ENCODE results near the gene CDH1. TPM values are rescaled to one million over a fixed set of nuclear protein-coding genes. Genes with fewer than 3 reads are reported as not detected.

CDH1 gene
- total RNA-seq, result 15.0 TPM

GRCh38 chr16:68737046-68737729, at the start of gene CDH1:
TSS of gene CDH1 (plus strand) at chr16:68737292. CDS start at chr16:68737416, 124 bp downstream.

DNA sequence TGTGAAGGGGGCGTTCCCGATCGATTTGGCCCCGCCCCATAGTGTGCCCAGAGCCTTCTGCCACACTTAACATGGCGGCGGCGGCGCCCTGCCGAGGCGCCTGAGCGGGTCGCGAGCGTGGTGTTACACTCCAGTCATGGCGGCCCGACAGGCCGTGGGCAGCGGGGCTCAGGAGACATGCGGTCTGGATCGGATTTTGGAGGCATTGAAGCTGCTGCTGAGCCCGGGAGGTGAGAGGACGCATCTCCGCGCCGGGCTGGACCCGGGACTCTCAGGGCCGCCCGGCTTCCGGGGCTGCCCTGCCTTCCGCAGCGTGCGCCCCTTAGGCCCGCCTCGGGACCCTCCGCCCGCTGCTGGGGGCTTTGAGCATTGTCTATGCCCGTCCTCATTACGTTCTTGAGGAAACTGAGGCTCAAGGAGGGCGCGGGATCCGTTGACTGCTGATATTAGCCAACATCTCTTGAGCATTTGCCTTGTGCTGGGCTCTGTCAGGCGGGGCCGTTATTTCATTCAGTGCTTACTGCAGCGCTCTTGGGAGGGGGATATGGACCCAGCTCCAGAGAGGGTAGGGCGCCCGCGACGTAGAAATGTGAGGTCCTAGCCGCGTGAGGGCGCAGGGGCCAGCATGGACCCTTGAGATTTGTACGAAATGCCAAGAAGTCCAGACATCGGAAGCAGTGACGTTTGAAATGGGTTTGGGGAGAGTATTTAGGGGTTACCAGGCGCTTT, 106.6 kb downstream of the CDH1 start, which contains the start of gene TANGO6:
Gene TANGO6 (plus strand): TSS at position 50 of the 729 bp plus-strand sequence. CDS start 87 bp downstream, at position 137.

Other genes starting within 250 kb of the CDH1 start
- gene ZFP90, start 198.0 kb upstream of the CDH1 start, total RNA-seq, result 94.9 TPM
- 24.2 TPM for gene CDH3, start 92.0 kb upstream of the CDH1 start, total RNA-seq
- 34.4 TPM for gene TANGO6, start 106.2 kb downstream of the CDH1 start, total RNA-seq

All from camera-type eye (tissue), 1 donor.